GM12878 (cell line): ENCODE results near the gene FGFRL1. TPM values are rescaled to one million over a fixed set of nuclear protein-coding genes. Genes with fewer than 3 reads are reported as not detected.

ENCODE experiments used
- ATAC-seq: fragments of 200-7000 bp; cut with Tn5 transposase; 3 replicates; pipeline ENCODE4 v1.9.1; 2020; ENCODE audit warnings: mild to moderate bottlenecking, moderate library complexity
- BruUV-seq: library from RNA; stranded (reverse); fragments of 400-500 nt; replicated peaks from 2 replicates; lab custom pipeline; 2021; lab: Mats Ljungman, UMichigan
- CTCF ChIA-PET: fragments of 300-600 bp; sonication (Branson Sonifier 250); formaldehyde crosslinking; extraction: SDS; loops from one replicate; lab custom pipeline; 2021; ENCODE audit warnings: inconsistent platforms; lab: Yijun Ruan, JAX
- POLR2A ChIA-PET: fragments of 350-600 bp; formaldehyde crosslinking; extraction: SDS; loops from one replicate; lab custom pipeline; 2021; ENCODE audit warnings: inconsistent platforms; lab: Charles Lee
- RAD21 ChIA-PET: fragments of 300-600 bp; sonication (Branson Sonifier 250); formaldehyde crosslinking; loops from one replicate; lab custom pipeline; 2023; ENCODE audit warnings: antibody characterized with exemption; ENCODE audit not compliant: unreplicated experiment; lab: Charles Lee
- SMC1A ChIA-PET: fragments of 300-600 bp; sonication (Branson Sonifier 250); formaldehyde crosslinking; loops from one replicate; lab custom pipeline; 2023; ENCODE audit not compliant: unreplicated experiment, uncharacterized antibody; lab: Charles Lee
- DNase-seq: peaks from one replicate; pipeline ENCODE4 v3.0.0-alpha.2; 2011; ENCODE audit warnings: low read depth, low spot score
- FAIRE-seq: peaks from 3 replicates; lab custom pipeline; 2011; peaks lifted over from hg19 to GRCh38; lab: Jason Lieb, UNC
- H2AFZ ChIP-seq: 2 replicates; pipeline ENCODE4 v1.6.0; 2011; ENCODE audit warnings: low read depth, low read length, control low read depth; ENCODE audit not compliant: control insufficient read depth
- H3K27ac ChIP-seq: 2 replicates; pipeline ENCODE4 v1.5.1; 2011; ENCODE audit warnings: control low read depth; ENCODE audit not compliant: control insufficient read depth, insufficient read depth
- H3K27me3 ChIP-seq, 2 experiments: replicated peaks in 1 of 2; 2 replicates each; pipeline versions ENCODE4 v1.6.0 to v1.6.1; 2011; ENCODE audit warnings: low read length in 1 of 2; ENCODE audit not compliant: control insufficient read depth in 2 of 2, insufficient read depth in 2 of 2
- H3K36me3 ChIP-seq, 2 experiments: 2 replicates each; pipeline ENCODE4 v1.5.1; 2011; ENCODE audit warnings: low read length in 1 of 2; ENCODE audit not compliant: control insufficient read depth in 2 of 2, insufficient read depth in 2 of 2
- H3K4me1 ChIP-seq: 2 replicates; pipeline ENCODE4 v1.6.1; 2011; ENCODE audit warnings: mild to moderate bottlenecking, low read length, moderate library complexity, mixed read lengths; ENCODE audit not compliant: control insufficient read depth, insufficient read depth
- H3K4me2 ChIP-seq: 2 replicates; pipeline ENCODE4 v1.6.0; 2011; ENCODE audit warnings: control low read depth; ENCODE audit not compliant: control insufficient read depth, insufficient read depth
- H3K4me3 ChIP-seq: fragments of 200-600 bp; sonication (generic); 2 replicates; pipeline ENCODE4 v1.5.1; 2016
- H3K79me2 ChIP-seq: 2 replicates; pipeline ENCODE4 v1.6.0; 2011; ENCODE audit warnings: low read length; ENCODE audit not compliant: control insufficient read depth, insufficient read depth
- H3K9ac ChIP-seq: 2 replicates; pipeline ENCODE4 v1.8.0; 2011; ENCODE audit warnings: low read length, control low read depth, mixed read lengths; ENCODE audit not compliant: control insufficient read depth, insufficient read depth
- H3K9me3 ChIP-seq: replicated peaks from 3 replicates; pipeline ENCODE4 v1.5.1; 2011; ENCODE audit warnings: mild to moderate bottlenecking, low read length; ENCODE audit not compliant: control insufficient read depth, insufficient read depth
- H4K20me1 ChIP-seq: 2 replicates; pipeline ENCODE4 v1.6.0; 2011; ENCODE audit not compliant: control insufficient read depth, insufficient read depth
- BCL3 ChIP-seq: IDR thresholded peaks from 2 replicates; pipeline ENCODE4 v1.6.1; 2011; ENCODE audit warnings: borderline replicate concordance, low read depth, mild to moderate bottlenecking, moderate library complexity, low read length; ENCODE audit not compliant: insufficient read depth, poor library complexity, severe bottlenecking
- CHD1 ChIP-seq: IDR thresholded peaks from 2 replicates; pipeline ENCODE4 v1.6.1; 2012; ENCODE audit warnings: low read depth, low read length, improper control_type of control experiment
- DPF2 ChIP-seq: fragments of 450-650 bp; IDR thresholded peaks from 2 replicates; pipeline ENCODE4 v1.6.1; 2017; ENCODE audit warnings: mild to moderate bottlenecking
- MYC ChIP-seq: IDR thresholded peaks from 2 replicates; pipeline ENCODE4 v1.6.1; 2011; ENCODE audit warnings: mild to moderate bottlenecking, low read length, moderate library complexity, inconsistent platforms; ENCODE audit not compliant: insufficient read depth, insufficient replicate concordance, insufficient read length, severe bottlenecking
- POLR2A ChIP-seq: IDR thresholded peaks from 2 replicates; pipeline ENCODE4 v1.6.1; 2011; ENCODE audit warnings: low read depth, mild to moderate bottlenecking, low read length
- STAT3 ChIP-seq: IDR thresholded peaks from 2 replicates; pipeline ENCODE4 v1.6.1; 2011; ENCODE audit warnings: low read depth, low read length, improper control_type of control experiment
- WGBS: methylation state at CpG from one replicate; pipeline ENCODE4 v1.1.6; 2016; ENCODE audit warnings: low lambda C conversion rate; ENCODE audit not compliant: insufficient replicate concordance, insufficient coverage; ENCODE audit errors: missing lambda C conversion rate; 5-methylcytosine and 5-hydroxymethylcytosine counted together
- in situ Hi-C: fragments of 300-500 bp; cut with MboI; formaldehyde crosslinking; loops from 9 replicates; pipeline ENCODE4 v1.14.3; 2018; ENCODE audit warnings: mixed read lengths
- intact Hi-C: fragments of 100-400 bp; cut with micrococcal nuclease; formaldehyde crosslinking; loops from one replicate; pipeline ENCODE4 v1.14.2; 2022; ENCODE audit not compliant: unreplicated experiment
- polyA plus RNA-seq, 11 experiments: library from polyadenylated mRNA; depleted of rRNA in 4 of 11; unstranded in 6 of 11; stranded (reverse) in 5 of 11; fragments of >200 nt; fragmentation: Nextera tagmentation in 4 of 11; fragmentation: Illumina TruSeq in 1 of 11; extraction: Ambion mirVana in 4 of 11; extraction: Trizol in 1 of 11; gene quantifications; 1 replicate in 1 of 11; 2 replicates in 10 of 11; pipeline versions ENCODE4 v1.2.1 to v1.2.3, GENCODE V29; 2011 to 2016; ENCODE audit warnings: inconsistent platforms in 2 of 11, missing spikeins in 2 of 11, low read depth in 1 of 11
- total RNA-seq, 4 experiments: library from RNA; depleted of rRNA in 3 of 4; stranded (reverse); fragments of >200 nt in 3 of 4; fragmentation: Illumina TruSeq in 1 of 4; extraction: Trizol in 1 of 4; gene quantifications; 2 replicates each; pipeline versions ENCODE4 v1.2.1 to v1.2.3, GENCODE V29; 2013 to 2021

The FGFRL1 gene
- total and polyA plus RNA-seq, 10 of the 15 experiments (the other 5 are each of a cell fraction or from before 2014, with no cell fraction given): 0.02 to 1.5 (median 0.29) TPM; not detected in 2

- no peak for ATAC-seq
- BruUV-seq: no TSS peak
- H3K27me3 ChIP-seq: no peaks in the 10 kb centered on the region
- no peaks in the 10 kb centered on the region for H3K36me3 ChIP-seq
- ChIA-PET CTCF (no interaction called here), POLR2A (no interaction called here)
- 66% methylated on average over 4 of the region's 17 CpGs for WGBS
- H3K9me3 ChIP-seq: peaks cover 1% of the 10 kb centered on the region; the same call in 1 of the 3 replicates
- FAIRE-seq: no peak
- in situ Hi-C loops: no loop called here
- H3K9ac ChIP-seq: no peak overlapping the region
- no peak overlapping the region for H3K27ac ChIP-seq
- TF ChIP-seq STAT3 (no peak), MYC (no peak), DPF2 (no peak), BCL3 (peak; percentile 35), POLR2A (no peak), CHD1 (no peak)
- TF ChIP-seq, all 136 proteins: peak for 1
- no peak overlapping the region for H2AFZ ChIP-seq
- ChIA-PET RAD21 (no interaction called here), SMC1A (no interaction called here)
- no peaks in the 10 kb centered on the region for H3K4me1 ChIP-seq
- intact Hi-C loops: no loop called here
- H4K20me1 ChIP-seq: no peaks in the 10 kb centered on the region
- no peaks in the 10 kb centered on the region for H3K79me2 ChIP-seq
- no peak for DNase-seq
- no peak overlapping the region for H3K4me2 ChIP-seq
- H3K4me3 ChIP-seq: no peak overlapping the region
Observed at GRCh38 chr4:1042352-1043055, 31.1 kb downstream of the FGFRL1 start.
